Right lobe of liver (tissue), 4 donors: ENCODE measurements around the gene DIPK1A.

Experiments
- CTCF ChIP-seq, 4 donors: fragments of 200-600 bp in 3 of 4; fragments of 450-650 bp in 1 of 4; IDR thresholded peaks; one replicate each; pipeline versions ENCODE4 v1.5.1 to v1.8.0; 2016 to 2022; ENCODE audit warnings: antibody characterized with exemption in 4 of 4, mild to moderate bottlenecking in 2 of 4
- POLR2A ChIP-seq: fragments of 450-650 bp; IDR thresholded peaks from one replicate; pipeline ENCODE4 v1.6.1; 2017; ENCODE audit warnings: antibody characterized with exemption, mild to moderate bottlenecking
- donor health status: DM: no; HTN: no; CAD: no.
- donor health status: DM: no; HTN: no; CAD: no.
- donor health status: DM: no; HTN: yes; CAD: no.

GRCh38 chr1:92838519-92838918 is 122.7 kb downstream of the DIPK1A start:
- TF ChIP-seq CTCF (IDR thresholded peaks at IDR 0.05), result no peak
- TF ChIP-seq POLR2A, result no peak
